PC-9 (cell line): Measurements from ENCODE around the gene RAMP1. TPM values are rescaled to one million over a fixed set of nuclear protein-coding genes. Genes with fewer than 3 reads are reported as not detected.
"Not testable (repeated sequence)": the region's sequence is repeated elsewhere in the genome, so short reads cannot be mapped to it uniquely, and the experiment has no call there.

Experiments
- BruUV-seq: library from RNA; stranded (reverse); fragments of 400-500 nt; replicated peaks from 2 replicates; lab custom pipeline; 2021; lab: Mats Ljungman, UMichigan
- CTCF ChIA-PET: fragments of 300-600 bp; sonication (Branson Sonifier 250); formaldehyde crosslinking; loops from one replicate; lab custom pipeline; 2022; ENCODE audit warnings: antibody characterized with exemption; lab: Charles Lee
- POLR2A ChIA-PET: fragments of 300-600 bp; sonication (Branson Sonifier 250); formaldehyde crosslinking; loops from one replicate; lab custom pipeline; 2022; ENCODE audit warnings: antibody characterized with exemption; ENCODE audit not compliant: unreplicated experiment; lab: Charles Lee
- DNase-seq, 2 experiments: peaks; one replicate each; pipeline versions ENCODE4 v3.0.0 to v3.0.0-alpha.2; 2015 to 2022; ENCODE audit warnings: mixed read lengths in 1 of 2
- H2AFZ ChIP-seq: fragments of 200-600 bp; sonication (generic); 2 replicates; pipeline ENCODE4 v1.8.1; 2017; ENCODE audit warnings: antibody characterized with exemption
- H3F3A ChIP-seq: fragments of 200-600 bp; sonication (generic); 2 replicates; pipeline ENCODE4 v1.8.1; 2017; ENCODE audit warnings: antibody characterized with exemption, mild to moderate bottlenecking, low read depth; ENCODE audit not compliant: insufficient read depth
- H3K27ac ChIP-seq: fragments of 200-600 bp; sonication (generic); 2 replicates; pipeline ENCODE4 v1.6.1; 2016; ENCODE audit warnings: mixed run types
- H3K27me3 ChIP-seq: fragments of 200-600 bp; sonication (generic); 2 replicates; pipeline ENCODE4 v1.6.1; 2016; ENCODE audit warnings: low read depth, mixed run types; ENCODE audit not compliant: insufficient read depth
- H3K36me3 ChIP-seq: fragments of 200-600 bp; sonication (generic); 2 replicates; pipeline ENCODE4 v1.6.1; 2016; ENCODE audit warnings: low read depth, mixed run types
- H3K4me1 ChIP-seq: fragments of 200-600 bp; sonication (generic); replicated peaks from 2 replicates; pipeline ENCODE4 v1.6.1; 2016; ENCODE audit warnings: mixed run types; ENCODE audit not compliant: insufficient read depth
- H3K4me2 ChIP-seq: fragments of 200-600 bp; sonication (generic); 2 replicates; pipeline ENCODE4 v1.6.1; 2017; ENCODE audit warnings: mixed run types
- H3K4me3 ChIP-seq: fragments of 200-600 bp; sonication (generic); 2 replicates; pipeline ENCODE4 v1.6.1; 2016; ENCODE audit warnings: mixed run types
- H3K79me2 ChIP-seq: fragments of 200-600 bp; sonication (generic); 2 replicates; pipeline ENCODE4 v1.6.1; 2017; ENCODE audit warnings: low read depth, mixed run types
- H3K9me2 ChIP-seq: fragments of 200-600 bp; sonication (generic); 2 replicates; pipeline ENCODE4 v1.8.1; 2017; ENCODE audit warnings: mild to moderate bottlenecking; ENCODE audit not compliant: insufficient read depth
- H3K9me3 ChIP-seq: fragments of 200-600 bp; sonication (generic); 2 replicates; pipeline ENCODE4 v1.8.1; 2016; ENCODE audit warnings: low read depth; ENCODE audit not compliant: insufficient read depth
- H4K20me1 ChIP-seq: fragments of 200-600 bp; sonication (generic); 2 replicates; pipeline ENCODE4 v1.8.1; 2017; ENCODE audit not compliant: insufficient read depth
- CTCF ChIP-seq: fragments of 200-600 bp; sonication (generic); conservative IDR thresholded peaks from 2 replicates; pipeline ENCODE4 v1.6.1; 2017; ENCODE audit warnings: mixed run types, antibody characterized with exemption, mild to moderate bottlenecking, moderate library complexity
- EZH2 ChIP-seq: fragments of 200-600 bp; sonication (generic); IDR thresholded peaks from 2 replicates; pipeline ENCODE4 v1.8.0; 2017; ENCODE audit warnings: antibody characterized with exemption, low read depth
- intact Hi-C: fragments of 100-400 bp; cut with micrococcal nuclease; formaldehyde crosslinking; loops from one replicate; pipeline ENCODE4 v1.10.0; 2022; ENCODE audit not compliant: unreplicated experiment
- total RNA-seq: library from RNA; stranded (reverse); gene quantifications from 2 replicates; pipeline ENCODE4 v1.2.3, GENCODE V29; 2021

Gene RAMP1
- total RNA-seq, 1 experiment from 2014 or later: 48.7 TPM

- intact Hi-C loops: no loop called here
These were observed 25.9 kb upstream of the RAMP1 start for GRCh38 chr2:237833546-237833945.

GRCh38 chr2:237835372-237835771, 24.1 kb upstream of the RAMP1 start:
- H3K4me1 ChIP-seq: no peaks in the 10 kb centered on the region
- TF ChIP-seq CTCF: no peak
- TF ChIP-seq EZH2: no peak
- ChIA-PET POLR2A (no interaction called here), CTCF (interaction anchor here (0.6 kb wide), 1 partner anchor 292 kb away, joined by 4 read pairs; no protein-coding TSS in a partner anchor)
- no peak overlapping the region for H3K4me3 ChIP-seq
- no peaks in the 10 kb centered on the region for H3K36me3 ChIP-seq
- no peaks in the 10 kb centered on the region for H3F3A ChIP-seq
- no peaks in the 10 kb centered on the region for H4K20me1 ChIP-seq
- no TSS peak for BruUV-seq
- no peak overlapping the region for H2AFZ ChIP-seq
- H3K9me3 ChIP-seq: no peaks in the 10 kb centered on the region
- H3K4me2 ChIP-seq: no peak overlapping the region
- no peaks in the 10 kb centered on the region for H3K9me2 ChIP-seq
- no peak for DNase-seq
- intact Hi-C loops: no loop called here
- no peaks in the 10 kb centered on the region for H3K27me3 ChIP-seq
- no peak overlapping the region for H3K27ac ChIP-seq
- no peaks in the 10 kb centered on the region for H3K79me2 ChIP-seq

More at GRCh38 chr2:237833546-237833945, 25.9 kb upstream of the RAMP1 start:
- no peaks in the 10 kb centered on the region for H4K20me1 ChIP-seq
- H2AFZ ChIP-seq: no peak overlapping the region
- TF ChIP-seq EZH2 (no peak), CTCF (no peak)
- no peaks in the 10 kb centered on the region for H3K27me3 ChIP-seq
- H3K9me3 ChIP-seq: no peaks in the 10 kb centered on the region
- BruUV-seq: no TSS peak
- H3K79me2 ChIP-seq: no peaks in the 10 kb centered on the region
- H3K36me3 ChIP-seq: no peaks in the 10 kb centered on the region
- ChIA-PET POLR2A (no interaction called here), CTCF (no interaction called here)
- no peaks in the 10 kb centered on the region for H3K4me1 ChIP-seq
- no peak for DNase-seq
- no peaks in the 10 kb centered on the region for H3F3A ChIP-seq
- no peak overlapping the region for H3K4me3 ChIP-seq
- H3K4me2 ChIP-seq: no peak overlapping the region
- H3K9me2 ChIP-seq: no peaks in the 10 kb centered on the region
- H3K27ac ChIP-seq: no peak overlapping the region

DNA sequence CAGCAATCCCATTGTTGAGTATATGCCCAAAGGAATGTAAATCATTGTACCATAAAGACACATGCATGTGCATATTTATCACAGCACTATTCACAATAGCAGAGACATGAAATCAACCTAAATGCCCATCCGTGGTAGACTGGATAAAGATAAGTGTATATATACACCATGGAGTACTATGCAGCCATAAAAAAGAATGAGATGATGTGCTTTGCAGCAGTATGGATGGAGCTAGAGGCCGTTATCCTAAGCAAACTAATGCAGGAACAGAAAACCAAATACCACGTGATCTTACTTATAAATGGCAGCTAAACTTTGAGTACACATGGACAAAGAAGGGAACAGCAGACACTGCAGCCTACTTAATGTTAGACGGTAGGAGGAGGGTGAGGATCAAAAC, 18.4 kb upstream of the RAMP1 start:
- no peak overlapping the region for H3K4me3 ChIP-seq
- no TSS peak for BruUV-seq
- H3K9me3 ChIP-seq: no peaks in the 10 kb centered on the region
- H3K9me2 ChIP-seq: no peaks in the 10 kb centered on the region
- H3K4me1 ChIP-seq: no peaks in the 10 kb centered on the region
- intact Hi-C loops: no loop called here
- H3K4me2 ChIP-seq: no peak overlapping the region
- no peaks in the 10 kb centered on the region; the same call in 1 of the 2 replicates for H3F3A ChIP-seq
- 0 out of 2 replicates have a peak, but pooled peaks cover 6% of the 10 kb centered on the region for H3K27me3 ChIP-seq
- H3K36me3 ChIP-seq: no peaks in the 10 kb centered on the region
- TF ChIP-seq CTCF (no peak), EZH2 (no peak)
- H2AFZ ChIP-seq: no peak overlapping the region
- POLR2A ChIA-PET: no interaction called here
- H4K20me1 ChIP-seq: no peaks in the 10 kb centered on the region
- CTCF ChIA-PET: no interaction called here
- H3K27ac ChIP-seq: no peak overlapping the region
- no peak for DNase-seq
- H3K79me2 ChIP-seq: no peaks in the 10 kb centered on the region

- BruUV-seq, POLR2A ChIA-PET: not testable (repeated sequence)
These were observed 10.5 kb upstream of the RAMP1 start for GRCh38 chr2:237848940-237849339.

More at GRCh38 chr2:237848940-237849339, 10.5 kb upstream of the RAMP1 start:
- H3K36me3 ChIP-seq, H3K4me1 ChIP-seq, H3K27me3 ChIP-seq, H3K4me2 ChIP-seq, intact Hi-C loops, DNase-seq, H4K20me1 ChIP-seq, CTCF ChIA-PET, H2AFZ ChIP-seq, H3K27ac ChIP-seq, H3K9me3 ChIP-seq, H3K9me2 ChIP-seq, H3F3A ChIP-seq, H3K79me2 ChIP-seq, H3K4me3 ChIP-seq: not testable (repeated sequence)
